NCI-H526 (cell line): ENCODE results near the gene CCDC122.

ENCODE experiments used
- DNase-seq, 2 experiments: peaks; one replicate each; lab custom pipeline; 2025; lab: John Stamatoyannopoulos, UW

The CCDC122 gene

GRCh38 chr13:43878892-43879754 is at the start of gene CCDC122:
TSS of gene CCDC122 (minus strand) at chr13:43879740. CDS start at chr13:43869376, 10,364 bp downstream.
- DNase-seq = peak; percentile 57 to 91

GRCh38 chr13:43924549-43925245 is 45.2 kb upstream of the CCDC122 start:
- no peak for DNase-seq

GRCh38 chr13:43920965-43921674 is 41.6 kb upstream of the CCDC122 start:
- no peak for DNase-seq

- no peak for DNase-seq
Measured at GRCh38 chr13:43918636-43919035, 39.1 kb upstream of the CCDC122 start.

- no peak for DNase-seq
Measured at GRCh38 chr13:43916828-43917227, 37.3 kb upstream of the CCDC122 start.

GRCh38 chr13:43915451-43915850 is 35.9 kb upstream of the CCDC122 start:
- DNase-seq = no peak

GRCh38 chr13:43911871-43912270 is 32.3 kb upstream of the CCDC122 start:
- no peak for DNase-seq

GRCh38 chr13:43911278-43911677 is 31.7 kb upstream of the CCDC122 start:
- no peak for DNase-seq

GRCh38 chr13:43910856-43911255 is 31.3 kb upstream of the CCDC122 start:
- DNase-seq = no peak

- peak in 1 of 2 experiments; percentile 68 for DNase-seq
Measured at GRCh38 chr13:43908156-43909126, 28.9 kb upstream of the CCDC122 start.

- DNase-seq = peak; percentile 30 to 75
Measured at GRCh38 chr13:43905435-43906031, 26.0 kb upstream of the CCDC122 start.

- DNase-seq = no peak
Measured at GRCh38 chr13:43895940-43896339, 16.4 kb upstream of the CCDC122 start.

GRCh38 chr13:43894438-43894837 is 14.9 kb upstream of the CCDC122 start:
- DNase-seq = no peak

GRCh38 chr13:43884222-43884621 is 4.7 kb upstream of the CCDC122 start:
- no peak for DNase-seq

- no peak for DNase-seq
Measured at GRCh38 chr13:43883631-43884030, 4.1 kb upstream of the CCDC122 start.

- DNase-seq = no peak
Measured at GRCh38 chr13:43881580-43881979, 2.0 kb upstream of the CCDC122 start.

GRCh38 chr13:43880926-43881325 is 1.4 kb upstream of the CCDC122 start:
- no peak for DNase-seq

- DNase-seq = peak in 1 of 2 experiments; percentile 51
Measured at GRCh38 chr13:43880214-43880855, 795 bp upstream of the CCDC122 start.

- peak in 1 of 2 experiments; percentile 85 for DNase-seq
Measured at GRCh38 chr13:43879755-43880181, 228 bp upstream of the CCDC122 start, which contains the start of gene LACC1. TSS of gene LACC1 (plus strand) at chr13:43879904. CDS start at chr13:43880986, 1,082 bp downstream.

GRCh38 chr13:43877766-43878165 is 1.8 kb downstream of the CCDC122 start:
- DNase-seq = peak in 1 of 2 experiments; percentile 12
